HepG2 (cell line): ENCODE measurements around the gene UNC119B. TPM values are rescaled to one million over a fixed set of nuclear protein-coding genes. Genes with fewer than 3 reads are reported as not detected.

Experiments
- ATAC-seq: fragments of 200-7000 bp; cut with Tn5 transposase; 3 replicates; pipeline ENCODE4 v1.9.1; 2020; ENCODE audit warnings: mild to moderate bottlenecking, moderate library complexity
- BruUV-seq: library from RNA; stranded (reverse); fragments of 400-500 nt; replicated peaks from 2 replicates; lab custom pipeline; 2021; lab: Mats Ljungman, UMichigan
- CTCF ChIA-PET: fragments of 300-600 bp; formaldehyde crosslinking; extraction: SDS; loops from one replicate; lab custom pipeline; 2021; ENCODE audit warnings: low total read pairs, inconsistent platforms, low intra/inter-chr PET ratio; lab: Yijun Ruan, JAX
- POLR2A ChIA-PET: fragments of 350-600 bp; sonication (Branson Sonifier 250); formaldehyde crosslinking; loops from one replicate; lab custom pipeline; 2020; ENCODE audit warnings: antibody characterized with exemption, inconsistent platforms; lab: Yijun Ruan, JAX
- DNase-seq: peaks from one replicate; pipeline ENCODE4 v3.0.0-alpha.2; 2015; ENCODE audit warnings: low spot score
- FAIRE-seq: peaks from 3 replicates; lab custom pipeline; 2011; peaks lifted over from hg19 to GRCh38; lab: Jason Lieb, UNC
- H2AFZ ChIP-seq: one replicate; pipeline ENCODE4 v1.6.1; 2011; ENCODE audit warnings: low read length, inconsistent platforms
- H3K27ac ChIP-seq: fragments of 300-600 bp; 3 replicates; pipeline ENCODE4 v1.8.0; 2011; ENCODE audit warnings: mixed run types, mild to moderate bottlenecking, mixed read lengths, low read length, inconsistent platforms; ENCODE audit not compliant: insufficient read depth; ENCODE audit errors: extremely low read length
- H3K27me3 ChIP-seq, 2 experiments: fragments of 200-600 bp in 1 of 2; 2 replicates in 1 of 2; 3 replicates in 1 of 2; pipeline versions ENCODE4 v1.6.0 to v1.8.0; 2011; ENCODE audit warnings: low read length in 2 of 2, mild to moderate bottlenecking in 2 of 2, moderate library complexity in 2 of 2, inconsistent platforms in 1 of 2; ENCODE audit not compliant: insufficient read depth in 2 of 2, control insufficient read depth in 1 of 2
- H3K36me3 ChIP-seq, 2 experiments: fragments of 200-600 bp in 1 of 2; replicated peaks in 1 of 2; 2 replicates in 1 of 2; 3 replicates in 1 of 2; pipeline versions ENCODE4 v1.5.1 to v1.8.0; 2011; ENCODE audit warnings: low read length in 2 of 2, inconsistent platforms in 1 of 2; ENCODE audit not compliant: insufficient read depth in 2 of 2, control insufficient read depth in 1 of 2
- H3K4me1 ChIP-seq: 2 replicates; pipeline ENCODE4 v1.5.1; 2012; ENCODE audit warnings: low read length, inconsistent platforms; ENCODE audit not compliant: insufficient read depth
- H3K4me2 ChIP-seq: 2 replicates; pipeline ENCODE4 v1.6.0; 2011; ENCODE audit warnings: low read depth, low read length, inconsistent platforms
- H3K4me3 ChIP-seq, 3 experiments: fragments of 200-600 bp in 1 of 3; sonication (generic), shearing (Covaris generic) in 1 of 3; replicated peaks in 1 of 3; 2 replicates each; pipeline ENCODE4 v1.5.1; 2011 to 2016; ENCODE audit warnings: low read length in 3 of 3, inconsistent platforms in 2 of 3, low read depth in 2 of 3, mild to moderate bottlenecking in 2 of 3, control low read depth in 1 of 3, mixed read lengths in 1 of 3; ENCODE audit not compliant: insufficient read depth in 1 of 3
- H3K79me2 ChIP-seq: one replicate; pipeline ENCODE4 v1.6.1; 2011; ENCODE audit warnings: low read length, inconsistent platforms; ENCODE audit not compliant: insufficient read depth
- H3K9ac ChIP-seq: 2 replicates; pipeline ENCODE4 v1.6.0; 2011; ENCODE audit warnings: mild to moderate bottlenecking, low read depth, low read length, inconsistent platforms; ENCODE audit not compliant: insufficient read depth
- H3K9me3 ChIP-seq: 2 replicates; pipeline ENCODE4 v1.5.1; 2012; ENCODE audit warnings: mild to moderate bottlenecking, low read length
- H4K20me1 ChIP-seq: 2 replicates; pipeline ENCODE4 v1.6.0; 2011; ENCODE audit warnings: inconsistent platforms, mild to moderate bottlenecking, low read length, moderate library complexity; ENCODE audit not compliant: insufficient read depth
- AGO2 ChIP-seq: fragments of 200-400 bp; formaldehyde crosslinking; optimal IDR thresholded peaks from 2 replicates; pipeline ENCODE3; 2017; ENCODE audit warnings: mild to moderate bottlenecking, low read depth, low read length, moderate library complexity
- ATF5 ChIP-seq: sonication (generic); formaldehyde crosslinking; IDR thresholded peaks from 2 replicates; pipeline ENCODE4 v1.4.0; 2020; ENCODE audit warnings: mild to moderate bottlenecking, low read depth, missing genetic modification reagents
- E2F2 ChIP-seq: sonication (generic); formaldehyde crosslinking; IDR thresholded peaks from 2 replicates; pipeline ENCODE4 v1.4.0; 2020; ENCODE audit warnings: missing genetic modification reagents, borderline replicate concordance
- GTF3A ChIP-seq: sonication (generic); formaldehyde crosslinking; conservative IDR thresholded peaks from 2 replicates; pipeline ENCODE4 v1.4.0; 2020; ENCODE audit warnings: mild to moderate bottlenecking, missing genetic modification reagents
- NBN ChIP-seq: fragments of 450-650 bp; conservative IDR thresholded peaks from 2 replicates; pipeline ENCODE4 v1.6.1; 2017
- REL ChIP-seq: sonication (generic); formaldehyde crosslinking; conservative IDR thresholded peaks from 2 replicates; pipeline ENCODE4 v1.8.0; 2022; ENCODE audit warnings: mild to moderate bottlenecking, missing genetic modification reagents, moderate library complexity
- SMARCC2 ChIP-seq: fragments of 450-650 bp; IDR thresholded peaks from 2 replicates; pipeline ENCODE4 v1.6.1; 2017; ENCODE audit warnings: antibody characterized with exemption, mild to moderate bottlenecking
- SMC3 ChIP-seq: IDR thresholded peaks from 2 replicates; pipeline ENCODE4 v1.6.1; 2011; ENCODE audit warnings: low read length, improper control_type of control experiment
- SOX5 ChIP-seq: IDR thresholded peaks from 2 replicates; pipeline ENCODE4 v1.6.1; 2016; ENCODE audit warnings: borderline replicate concordance
- SP2 ChIP-seq: sonication (generic); formaldehyde crosslinking; IDR thresholded peaks from 2 replicates; pipeline ENCODE4 v1.5.1; 2020; ENCODE audit warnings: mild to moderate bottlenecking, missing genetic modification reagents
- TOE1 ChIP-seq: sonication (generic); formaldehyde crosslinking; IDR thresholded peaks from 2 replicates; pipeline ENCODE4 v1.4.0; 2020; ENCODE audit warnings: mild to moderate bottlenecking, missing genetic modification reagents
- ZNF12 ChIP-seq: sonication (generic); formaldehyde crosslinking; IDR thresholded peaks from 2 replicates; pipeline ENCODE4 v1.5.0; 2020; ENCODE audit warnings: missing genetic modification reagents
- WGBS: methylation state at CpG from one replicate; pipeline ENCODE4 v1.1.6; 2017; ENCODE audit warnings: low lambda C conversion rate; 5-methylcytosine and 5-hydroxymethylcytosine counted together
- in situ Hi-C: cut with HindIII; loops from 2 replicates; pipeline ENCODE4 v1.10.0; 2017; ENCODE audit warnings: low pct_unique_long_range_greater_than_20kb; ENCODE audit not compliant: extremely low pct_ligation_motif_present
- intact Hi-C: fragments of 100-400 bp; cut with micrococcal nuclease; formaldehyde crosslinking; loops from one replicate; pipeline ENCODE4 v1.10.0; 2022; ENCODE audit not compliant: unreplicated experiment
- polyA plus RNA-seq, 8 experiments: library from polyadenylated mRNA; depleted of rRNA in 3 of 8; stranded (reverse) in 7 of 8; unstranded in 1 of 8; fragments of >200 nt; fragmentation: Illumina TruSeq in 4 of 8; extraction: Trizol in 4 of 8; gene quantifications; 2 replicates each; pipeline versions ENCODE4 v1.2.1 to v1.2.3, GENCODE V29; 2011 to 2016; ENCODE audit warnings: low read depth in 4 of 8, missing spikeins in 1 of 8, mixed read lengths in 1 of 8; ENCODE audit not compliant: insufficient read depth in 1 of 8
- total RNA-seq, 5 experiments: library from RNA; depleted of rRNA; stranded (reverse); fragments of >200 nt; fragmentation: Illumina TruSeq; extraction: Trizol; gene quantifications; 2 replicates each; pipeline ENCODE4 v1.2.3, GENCODE V29; 2016; ENCODE audit warnings: low read depth in 1 of 5

UNC119B gene
- total and polyA plus RNA-seq, 2 of the 13 experiments (the other 11 are each of a cell fraction or from before 2014, with no cell fraction given) = 19.6 to 19.7 TPM

GRCh38 chr12:120759591-120760348 lies 49.5 kb downstream of the UNC119B start:
- peaks cover 5% of the 10 kb centered on the region; the same call in 1 of the 2 replicates for H3K9me3 ChIP-seq
- no peak overlapping the region for H2AFZ ChIP-seq
- in situ Hi-C loops (no loop called here), intact Hi-C loops (no loop called here)
- ATAC-seq (no peak), DNase-seq (no peak), FAIRE-seq (no peak)
- POLR2A ChIA-PET = interaction anchor here (1.7 kb wide), 1 partner anchor 218 kb away, joined by 3 read pairs; the partner anchor contains the start of gene HNF1A
- no peak overlapping the region for H3K9ac ChIP-seq
- TF ChIP-seq REL (CRISPR knock-in tag) = no peak
- TF ChIP-seq AGO2 = peak; percentile 27
- H3K36me3 ChIP-seq = peaks cover 5 to 29% of the 10 kb centered on the region in 2 experiments
- H3K4me1 ChIP-seq = no peaks in the 10 kb centered on the region
- CTCF ChIA-PET = no interaction called here
- no peaks in the 10 kb centered on the region for H4K20me1 ChIP-seq
- H3K4me3 ChIP-seq = no peak overlapping the region
- H3K79me2 ChIP-seq = no peaks in the 10 kb centered on the region
- no peaks in the 10 kb centered on the region for H3K27me3 ChIP-seq
- no TSS peak for BruUV-seq
- H3K4me2 ChIP-seq = no peak overlapping the region
- H3K27ac ChIP-seq = no peak overlapping the region
- 96% methylated on average over 24 of the region's 27 CpGs for WGBS

- no peak for FAIRE-seq
- no peak overlapping the region for H3K9ac ChIP-seq
These were observed 50.3 kb downstream of the UNC119B start for GRCh38 chr12:120760349-120761254.

More at GRCh38 chr12:120760349-120761254, 50.3 kb downstream of the UNC119B start:
- WGBS = 93% methylated on average over 19 of the region's 21 CpGs
- no peaks in the 10 kb centered on the region for H3K79me2 ChIP-seq
- H3K4me3 ChIP-seq = no peak overlapping the region
- CTCF ChIA-PET = no interaction called here
- DNase-seq (no peak), ATAC-seq (no peak)
- intact Hi-C loops = no loop called here
- H3K27me3 ChIP-seq = no peaks in the 10 kb centered on the region
- BruUV-seq = no TSS peak
- H3K4me2 ChIP-seq = no peak overlapping the region
- peaks cover 5 to 36% of the 10 kb centered on the region in 2 experiments for H3K36me3 ChIP-seq
- no peaks in the 10 kb centered on the region for H3K4me1 ChIP-seq
- no peak overlapping the region for H3K27ac ChIP-seq
- no peak for TF ChIP-seq TOE1 (CRISPR knock-in tag)
- TF ChIP-seq ZNF12 (CRISPR knock-in tag) = no peak
- no peak for TF ChIP-seq GTF3A (CRISPR knock-in tag)
- no peak for TF ChIP-seq SMC3
- no peak for TF ChIP-seq SMARCC2
- TF ChIP-seq ATF5 (CRISPR knock-in tag) = no peak
- no peak for TF ChIP-seq NBN
- no peak for TF ChIP-seq SOX5 (CRISPR knock-in tag)
- TF ChIP-seq E2F2 = no peak
- TF ChIP-seq SP2 (CRISPR knock-in tag) = no peak
- in situ Hi-C loops = no loop called here
- H4K20me1 ChIP-seq = no peaks in the 10 kb centered on the region
- no peaks in the 10 kb centered on the region for H3K9me3 ChIP-seq
- POLR2A ChIA-PET = no interaction called here
- no peak overlapping the region for H2AFZ ChIP-seq
